C4-2B (cell line): Measurements from ENCODE around the gene ROMO1.

ENCODE experiments used
- CTCF ChIP-seq: fragments of 450-650 bp; conservative IDR thresholded peaks from 2 replicates; pipeline ENCODE4 v1.5.1; 2017; ENCODE audit warnings: mild to moderate bottlenecking
- ZFX ChIP-seq: fragments of 450-650 bp; IDR thresholded peaks from 2 replicates; pipeline ENCODE4 v1.6.1; 2017

- TF ChIP-seq CTCF (no peak), ZFX (no peak)
Measured at GRCh38 chr20:35662551-35662950, 36.7 kb upstream of the ROMO1 start.
